Spleen (tissue), 7 donors: Measurements from ENCODE around the gene ZNF804B.

Experiments
- POLR2A ChIP-seq, 3 donors: fragments of 450-650 bp; IDR thresholded peaks; one replicate each; pipeline ENCODE4 v1.5.1; 2017; ENCODE audit warnings: antibody characterized with exemption in 3 of 3, mild to moderate bottlenecking in 1 of 3
- POLR2AphosphoS5 ChIP-seq, 3 donors: sonication (generic); formaldehyde crosslinking; IDR thresholded peaks; one replicate each; pipeline ENCODE4 v1.5.1; 2017; ENCODE audit warnings: antibody characterized with exemption in 3 of 3
- TF ChIP-seq, protein P1 (sequence below), 11 experiments: fragments of 200-600 bp in 7 of 11; fragments of 450-650 bp in 4 of 11; sonication (generic) in 4 of 11; IDR thresholded peaks in 8 of 11; conservative IDR thresholded peaks in 3 of 11; 1 replicate in 7 of 11; 2 replicates in 4 of 11; pipeline versions ENCODE4 v1.4.0 to v1.8.0; 2016 to 2021; ENCODE audit warnings: antibody characterized with exemption in 11 of 11, inconsistent platforms in 4 of 11, mild to moderate bottlenecking in 1 of 11
- donor health status: DM: no; HTN: no; CAD: no; lungs with moderate emphysema.
- donor health status: DM: no; HTN: no; CAD: no.
- donor health status: DM: no; HTN: no; CAD: no.

DNA sequence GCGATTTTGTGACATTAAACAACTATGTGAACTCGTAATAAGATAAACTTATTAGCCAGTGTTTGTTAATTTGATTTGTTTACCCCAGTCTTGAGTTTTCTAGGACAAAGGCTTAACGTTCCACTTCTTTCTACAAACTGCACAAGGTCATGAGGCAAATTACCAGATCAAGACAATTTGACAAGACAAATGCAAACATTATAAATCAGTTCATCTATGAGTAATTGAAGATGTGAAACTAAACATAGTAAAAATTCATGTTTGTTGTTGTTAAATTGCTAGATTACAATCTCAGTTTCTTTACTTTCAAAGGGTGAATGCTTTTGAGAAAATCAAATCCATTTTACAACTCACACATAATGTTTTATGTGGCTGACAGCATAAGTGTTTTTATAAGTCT, 13.4 kb upstream of the ZNF804B start:
- TF ChIP-seq, protein P1, sequence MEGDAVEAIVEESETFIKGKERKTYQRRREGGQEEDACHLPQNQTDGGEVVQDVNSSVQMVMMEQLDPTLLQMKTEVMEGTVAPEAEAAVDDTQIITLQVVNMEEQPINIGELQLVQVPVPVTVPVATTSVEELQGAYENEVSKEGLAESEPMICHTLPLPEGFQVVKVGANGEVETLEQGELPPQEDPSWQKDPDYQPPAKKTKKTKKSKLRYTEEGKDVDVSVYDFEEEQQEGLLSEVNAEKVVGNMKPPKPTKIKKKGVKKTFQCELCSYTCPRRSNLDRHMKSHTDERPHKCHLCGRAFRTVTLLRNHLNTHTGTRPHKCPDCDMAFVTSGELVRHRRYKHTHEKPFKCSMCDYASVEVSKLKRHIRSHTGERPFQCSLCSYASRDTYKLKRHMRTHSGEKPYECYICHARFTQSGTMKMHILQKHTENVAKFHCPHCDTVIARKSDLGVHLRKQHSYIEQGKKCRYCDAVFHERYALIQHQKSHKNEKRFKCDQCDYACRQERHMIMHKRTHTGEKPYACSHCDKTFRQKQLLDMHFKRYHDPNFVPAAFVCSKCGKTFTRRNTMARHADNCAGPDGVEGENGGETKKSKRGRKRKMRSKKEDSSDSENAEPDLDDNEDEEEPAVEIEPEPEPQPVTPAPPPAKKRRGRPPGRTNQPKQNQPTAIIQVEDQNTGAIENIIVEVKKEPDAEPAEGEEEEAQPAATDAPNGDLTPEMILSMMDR (IDR thresholded peaks at IDR 0.05 in 8 of 11, conservative IDR thresholded peaks at IDR 0.05 in 3 of 11), result no peak
- TF ChIP-seq POLR2AphosphoS5 (IDR thresholded peaks at IDR 0.05), result no peak
- TF ChIP-seq POLR2A (IDR thresholded peaks at IDR 0.05), result no peak
